NCI-H128 (cell line): ENCODE measurements around the gene RFTN1.

Experiments used
- DNase-seq: peaks from one replicate; lab custom pipeline; 2025; ENCODE audit not compliant: unreplicated experiment; lab: John Stamatoyannopoulos, UW

The RFTN1 gene

DNA sequence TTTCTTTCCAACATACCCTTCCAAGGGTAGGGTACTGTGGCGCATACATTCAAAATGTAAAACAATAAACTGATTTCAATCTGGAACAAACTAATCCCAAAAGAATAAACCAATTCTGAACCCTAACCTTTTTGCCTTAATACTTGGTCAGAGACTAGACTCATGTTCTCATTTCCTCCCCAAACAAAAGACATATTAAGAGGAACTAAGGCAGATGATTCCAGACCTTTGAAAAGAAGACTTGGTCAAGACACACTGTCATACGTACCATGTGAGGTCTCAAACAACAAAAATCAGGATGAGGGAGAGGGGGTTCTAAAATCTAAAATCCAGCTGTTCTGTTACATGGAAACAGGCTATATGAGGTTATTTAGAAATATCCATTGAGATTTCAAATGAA lies 102.1 kb downstream of the RFTN1 start:
- no peak for DNase-seq

DNA sequence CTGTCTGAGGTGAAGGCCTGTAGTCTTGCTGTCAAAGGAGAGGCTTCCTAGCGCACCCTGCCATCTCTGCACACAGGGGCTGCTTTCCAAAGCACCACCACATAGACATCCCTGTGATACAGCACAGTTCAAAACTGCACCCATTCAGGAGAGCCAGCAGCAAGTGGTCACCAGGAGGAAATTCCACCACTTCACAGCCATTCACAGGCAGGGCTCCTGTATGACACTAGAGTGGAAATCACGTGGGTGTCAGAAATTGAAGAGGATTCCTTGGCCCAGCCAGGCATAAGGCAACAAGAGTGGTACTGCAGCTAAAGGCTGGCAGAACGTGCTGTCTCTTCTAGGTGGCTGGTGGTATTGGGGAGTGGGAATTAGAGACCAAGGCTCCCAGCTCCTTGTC lies 102.8 kb downstream of the RFTN1 start:
- no peak for DNase-seq

GRCh38 chr3:16409032-16409431 lies 104.5 kb downstream of the RFTN1 start:
- DNase-seq, result no peak

GRCh38 chr3:16407366-16407765 lies 106.1 kb downstream of the RFTN1 start:
- DNase-seq, result no peak

DNA sequence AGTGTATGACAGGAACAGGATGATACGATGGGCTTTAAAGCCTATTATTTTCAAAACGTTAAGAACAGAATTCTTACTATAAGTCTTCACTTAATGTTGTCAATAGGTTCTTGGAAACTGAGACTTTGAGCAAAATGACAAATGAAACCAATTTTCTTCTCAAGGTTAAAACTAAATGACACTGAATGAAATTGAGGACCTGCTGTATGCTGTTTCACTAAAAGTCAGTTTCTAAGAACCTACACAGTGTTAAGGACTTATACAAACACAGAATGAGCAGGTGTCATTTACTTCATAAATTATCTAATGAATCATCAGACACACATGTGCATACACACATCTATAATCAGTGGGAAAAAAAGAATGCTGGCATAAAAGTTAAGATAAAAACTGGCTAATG lies 106.9 kb downstream of the RFTN1 start:
- no peak for DNase-seq

GRCh38 chr3:16406166-16406565 lies 107.3 kb downstream of the RFTN1 start:
- no peak for DNase-seq

GRCh38 chr3:16404349-16404895 lies 109.1 kb downstream of the RFTN1 start:
- DNase-seq, result no peak

- DNase-seq, result no peak
These were observed 111.0 kb downstream of the RFTN1 start for GRCh38 chr3:16402451-16402850.

- DNase-seq, result no peak
These were observed 112.2 kb downstream of the RFTN1 start for GRCh38 chr3:16401273-16401672.

DNA sequence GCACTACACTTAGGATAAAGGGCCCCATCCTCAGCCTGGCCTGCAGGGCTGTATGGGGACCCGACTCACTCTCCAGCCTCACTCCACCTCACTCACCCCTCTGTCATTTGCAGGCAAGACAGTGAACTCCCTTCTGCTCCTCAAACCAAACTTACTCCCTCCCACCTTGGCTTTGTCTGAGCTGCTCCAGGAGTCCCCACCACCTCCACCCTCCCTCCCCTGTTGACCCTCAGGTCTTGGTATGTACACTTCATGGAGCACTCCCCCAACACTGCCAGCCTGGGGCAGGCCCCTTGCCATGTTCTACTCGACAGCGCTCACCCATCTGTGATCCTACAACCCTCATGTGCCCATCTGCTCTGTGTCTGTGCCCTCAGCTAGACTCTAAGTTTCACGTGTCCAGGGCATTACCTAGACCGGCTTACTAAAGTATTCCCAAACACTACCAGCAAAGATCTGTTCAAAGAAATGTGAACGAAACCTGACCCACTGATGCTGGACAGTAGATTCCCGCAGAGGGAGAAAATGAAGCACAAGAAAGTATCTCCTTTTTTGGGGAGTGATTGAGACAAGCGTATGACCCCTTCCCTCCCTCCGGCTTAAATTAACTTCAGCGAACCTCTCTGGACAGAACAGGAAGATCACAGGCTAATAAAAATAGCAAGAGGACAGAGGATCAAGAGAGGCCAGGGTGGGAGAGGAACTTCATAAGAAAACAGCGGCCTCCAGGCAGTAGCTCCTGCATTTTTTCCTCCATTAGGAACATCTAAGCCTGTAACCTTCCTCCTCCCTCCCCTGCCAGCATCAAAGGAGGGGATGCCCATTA lies 113.2 kb downstream of the RFTN1 start:
- DNase-seq, result no peak

DNA sequence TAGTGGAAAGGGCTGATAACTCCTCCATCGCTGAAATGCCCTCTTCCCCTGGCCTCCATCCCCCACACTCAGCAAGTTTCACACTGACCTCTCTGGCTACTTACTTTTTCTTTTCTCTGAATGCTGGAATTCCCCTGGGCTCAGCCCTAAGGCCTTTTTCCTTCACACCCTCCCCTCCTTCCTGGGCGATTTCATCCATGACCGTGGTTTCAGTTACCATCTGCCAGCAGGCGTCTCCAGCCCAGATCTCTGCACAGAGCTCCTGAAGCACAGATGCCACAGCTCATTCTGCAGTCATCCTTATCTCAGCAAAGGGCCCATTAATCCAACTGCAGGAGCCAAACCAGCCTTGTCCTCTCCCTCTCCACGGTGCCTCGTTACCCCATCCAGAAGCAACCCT lies 114.0 kb downstream of the RFTN1 start:
- no peak for DNase-seq

- no peak for DNase-seq
These were observed 114.9 kb downstream of the RFTN1 start for GRCh38 chr3:16398648-16399047.

GRCh38 chr3:16396202-16396601 lies 117.3 kb downstream of the RFTN1 start:
- DNase-seq, result no peak

- DNase-seq, result no peak
These were observed 118.3 kb downstream of the RFTN1 start for GRCh38 chr3:16395212-16395611.

GRCh38 chr3:16394639-16395038 lies 118.9 kb downstream of the RFTN1 start:
- DNase-seq, result no peak

- DNase-seq, result no peak
These were observed 120.8 kb downstream of the RFTN1 start for GRCh38 chr3:16392717-16393116.

- DNase-seq, result no peak
These were observed 121.4 kb downstream of the RFTN1 start for GRCh38 chr3:16392065-16392464.

DNA sequence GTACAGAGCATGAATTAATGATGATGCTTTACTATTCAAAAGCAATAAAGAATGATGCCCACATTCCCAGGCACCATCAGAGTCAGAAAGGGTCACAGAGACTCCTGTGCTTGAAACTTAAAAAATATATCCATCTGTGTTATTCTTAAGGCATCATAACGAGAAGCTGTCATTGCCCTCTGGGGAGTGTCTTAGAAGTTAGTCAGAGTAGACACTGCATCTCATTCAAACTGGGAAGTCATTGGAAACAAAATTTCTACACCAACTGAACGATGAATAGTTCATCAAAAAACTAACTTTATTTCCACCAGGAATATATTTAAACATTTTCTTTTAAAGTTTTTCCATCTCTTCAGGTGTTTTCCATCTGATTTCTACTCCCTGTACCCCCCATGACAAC lies 122.9 kb downstream of the RFTN1 start:
- no peak for DNase-seq

DNA sequence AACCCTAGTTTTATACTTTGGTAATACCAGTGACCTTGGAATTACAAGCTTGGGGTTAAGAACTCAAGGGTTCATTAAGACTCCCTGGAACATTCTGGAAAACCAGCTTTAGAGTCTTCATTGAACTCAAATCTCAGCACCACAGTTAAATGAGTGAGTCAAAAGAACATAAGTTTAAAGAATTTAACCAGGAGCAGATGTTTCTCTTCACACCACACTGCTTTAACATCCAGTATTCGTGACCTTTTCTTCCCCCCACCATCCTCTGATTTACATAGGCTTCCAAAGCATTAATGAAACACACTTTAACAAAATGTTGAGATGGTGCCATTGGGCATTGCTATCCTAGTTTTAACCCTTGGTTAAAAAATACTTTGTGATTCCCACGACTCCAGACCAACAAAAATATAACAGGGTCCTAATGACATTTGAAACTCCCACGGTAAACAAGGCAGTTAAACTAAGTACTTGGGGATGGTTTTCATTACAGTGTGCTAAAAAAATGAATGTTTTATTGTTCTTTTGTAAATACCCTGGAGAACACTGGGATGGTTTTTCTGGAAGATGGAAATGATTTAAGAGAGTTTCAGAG lies 124.6 kb downstream of the RFTN1 start:
- DNase-seq, result no peak

GRCh38 chr3:16386561-16386960 lies 126.9 kb downstream of the RFTN1 start:
- DNase-seq, result no peak

DNA sequence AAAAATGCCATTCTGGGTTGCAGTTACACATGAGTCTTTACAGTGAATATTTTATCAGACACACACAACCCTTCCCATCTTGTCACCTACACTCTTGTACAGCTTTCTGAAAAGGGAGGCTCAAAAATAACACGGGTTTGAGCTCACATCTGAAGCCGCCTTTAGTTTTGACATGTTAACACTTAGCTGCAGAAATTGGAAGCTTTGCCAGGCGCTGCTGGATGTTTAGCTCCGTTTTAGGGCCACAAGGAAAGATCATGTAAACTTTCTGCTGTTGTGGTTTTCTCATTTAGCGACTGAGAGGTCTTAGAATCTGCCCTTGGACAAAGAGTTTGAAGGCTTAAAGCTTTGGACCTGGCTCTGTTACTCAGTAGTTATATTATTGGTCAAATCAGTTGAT lies 128.3 kb downstream of the RFTN1 start:
- no peak for DNase-seq

GRCh38 chr3:16383864-16384263 lies 129.6 kb downstream of the RFTN1 start:
- DNase-seq, result no peak

DNA sequence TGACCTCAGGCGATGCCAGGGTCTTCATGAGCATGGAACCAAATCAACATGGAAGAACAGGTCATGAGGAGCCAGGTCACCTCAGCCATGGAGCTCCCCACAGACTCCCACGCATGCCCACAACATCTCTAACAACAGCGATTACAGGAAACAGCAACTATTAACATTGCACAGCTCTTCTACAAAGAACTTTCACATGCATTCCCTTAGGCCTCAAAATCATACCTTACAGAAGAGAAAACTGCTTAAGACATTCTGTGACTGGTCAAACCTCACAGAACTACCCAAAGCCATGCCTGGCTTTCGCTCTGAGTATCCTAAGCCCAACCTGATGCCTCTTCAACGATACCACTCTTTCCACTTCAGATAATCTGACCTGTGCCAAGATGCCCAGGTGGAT lies 130.7 kb downstream of the RFTN1 start:
- no peak for DNase-seq
